ENCODE measurements around the gene CMC2. TPM values are rescaled to one million over a fixed set of nuclear protein-coding genes. Genes with fewer than 3 reads are reported as not detected.

CMC2 gene
- total and polyA plus RNA-seq, 9 of the 15 experiments (the other 6 are each of a cell fraction or from before 2014, with no cell fraction given): 122 to 501 (median 172) TPM

GRCh38 chr16:81004646-81005353, 1.9 kb downstream of the CMC2 start (continued):
- TF ChIP-seq SMARCE1 (IDR thresholded peaks at IDR 0.05) (peak; percentile 51; the same call in 1 of the 2 replicates), KDM5B (IDR thresholded peaks at IDR 0.05; ENCODE audit: insufficient replicate concordance, low read depth, low read length) (no peak), RFX1 (IDR thresholded peaks at IDR 0.05) (peak; percentile 70), HCFC1 (IDR thresholded peaks at IDR 0.05; ENCODE audit: low read depth, low read length) (no peak), SRSF9 (IDR thresholded peaks at IDR 0.05; ENCODE audit: borderline replicate concordance, low read depth, low read length) (no peak), ILK (tag; IDR thresholded peaks at IDR 0.05; ENCODE audit: borderline replicate concordance, low read depth) (no peak), HNRNPK (IDR thresholded peaks at IDR 0.05; ENCODE audit: low read depth, low read length, poor library complexity, severe bottlenecking) (no peak), CTCF (IDR thresholded peaks at IDR 0.05 in 2 of 3, conservative IDR thresholded peaks at IDR 0.05 in 1 of 3; ENCODE audit: insufficient read depth in 2 of 3, low read depth in 1 of 3, low read length in 3 of 3) (peak; percentile 56 to 72 (median 58); a peak in 5 of 6 replicates), SMAD4 (CRISPR knock-in tag; conservative IDR thresholded peaks at IDR 0.05) (0 out of 2 replicates have a peak, but pooled peaks have one; percentile 33), ZNF398 (CRISPR knock-in tag; IDR thresholded peaks at IDR 0.05) (no peak), ZNF384 (IDR thresholded peaks at IDR 0.05; ENCODE audit: low read depth, low read length) (no peak), SOX6 (IDR thresholded peaks at IDR 0.05) (no peak), ZNF75A (CRISPR knock-in tag; IDR thresholded peaks at IDR 0.05) (no peak), NCOA6 (IDR thresholded peaks at IDR 0.05) (0 out of 2 replicates have a peak, but pooled peaks have one; percentile 11), CEBPG (CRISPR knock-in tag; IDR thresholded peaks at IDR 0.05) (no peak), CEBPG (tag; conservative IDR thresholded peaks at IDR 0.05 in 1 of 2, IDR thresholded peaks at IDR 0.05 in 1 of 2) (no peak), TEAD1 (CRISPR knock-in tag; IDR thresholded peaks at IDR 0.05) (no peak)
- TF ChIP-seq, protein P1, sequence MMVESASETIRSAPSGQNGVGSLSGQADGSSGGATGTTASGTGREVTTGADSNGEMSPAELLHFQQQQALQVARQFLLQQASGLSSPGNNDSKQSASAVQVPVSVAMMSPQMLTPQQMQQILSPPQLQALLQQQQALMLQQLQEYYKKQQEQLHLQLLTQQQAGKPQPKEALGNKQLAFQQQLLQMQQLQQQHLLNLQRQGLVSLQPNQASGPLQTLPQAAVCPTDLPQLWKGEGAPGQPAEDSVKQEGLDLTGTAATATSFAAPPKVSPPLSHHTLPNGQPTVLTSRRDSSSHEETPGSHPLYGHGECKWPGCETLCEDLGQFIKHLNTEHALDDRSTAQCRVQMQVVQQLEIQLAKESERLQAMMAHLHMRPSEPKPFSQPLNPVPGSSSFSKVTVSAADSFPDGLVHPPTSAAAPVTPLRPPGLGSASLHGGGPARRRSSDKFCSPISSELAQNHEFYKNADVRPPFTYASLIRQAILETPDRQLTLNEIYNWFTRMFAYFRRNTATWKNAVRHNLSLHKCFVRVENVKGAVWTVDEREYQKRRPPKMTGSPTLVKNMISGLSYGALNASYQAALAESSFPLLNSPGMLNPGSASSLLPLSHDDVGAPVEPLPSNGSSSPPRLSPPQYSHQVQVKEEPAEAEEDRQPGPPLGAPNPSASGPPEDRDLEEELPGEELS (CRISPR knock-in tag; IDR thresholded peaks at IDR 0.05; ENCODE audit: borderline replicate concordance): no peak
- TF ChIP-seq, protein P2, sequence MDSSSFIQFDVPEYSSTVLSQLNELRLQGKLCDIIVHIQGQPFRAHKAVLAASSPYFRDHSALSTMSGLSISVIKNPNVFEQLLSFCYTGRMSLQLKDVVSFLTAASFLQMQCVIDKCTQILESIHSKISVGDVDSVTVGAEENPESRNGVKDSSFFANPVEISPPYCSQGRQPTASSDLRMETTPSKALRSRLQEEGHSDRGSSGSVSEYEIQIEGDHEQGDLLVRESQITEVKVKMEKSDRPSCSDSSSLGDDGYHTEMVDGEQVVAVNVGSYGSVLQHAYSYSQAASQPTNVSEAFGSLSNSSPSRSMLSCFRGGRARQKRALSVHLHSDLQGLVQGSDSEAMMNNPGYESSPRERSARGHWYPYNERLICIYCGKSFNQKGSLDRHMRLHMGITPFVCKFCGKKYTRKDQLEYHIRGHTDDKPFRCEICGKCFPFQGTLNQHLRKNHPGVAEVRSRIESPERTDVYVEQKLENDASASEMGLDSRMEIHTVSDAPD (CRISPR knock-in tag; IDR thresholded peaks at IDR 0.05): no peak
